Measurements from ENCODE around the gene PIGT. TPM values are rescaled to one million over a fixed set of nuclear protein-coding genes. Genes with fewer than 3 reads are reported as not detected.

Gene PIGT
- total and polyA plus RNA-seq, 10 of the 15 experiments (the other 5 are each of a cell fraction or from before 2014, with no cell fraction given) = 18.6 to 66.0 (median 35.3) TPM

GRCh38 chr20:45407067-45407745, 8.7 kb upstream of the PIGT start (continued):
- TF ChIP-seq CEBPZ (IDR thresholded peaks at IDR 0.05; ENCODE audit: low read depth, low read length) (no peak), HDAC6 (IDR thresholded peaks at IDR 0.05; ENCODE audit: unreplicated experiment) (no peak), SKIL (IDR thresholded peaks at IDR 0.05; ENCODE audit: low read depth, poor library complexity, severe bottlenecking) (no peak), SMARCA5 (IDR thresholded peaks at IDR 0.05) (no peak), PAX8 (IDR thresholded peaks at IDR 0.05) (no peak), EED (IDR thresholded peaks at IDR 0.05; ENCODE audit: low read depth) (no peak), ETV6 (conservative IDR thresholded peaks at IDR 0.05 in 1 of 2, IDR thresholded peaks at IDR 0.05 in 1 of 2; ENCODE audit: borderline replicate concordance in 1 of 2, low read depth in 1 of 2) (no peak), ZBTB33 (IDR thresholded peaks at IDR 0.05) (no peak), NFYA (IDR thresholded peaks at IDR 0.05; ENCODE audit: borderline replicate concordance, low read depth, low read length) (no peak)
